ENCODE data around the gene HS3ST6. TPM values are rescaled to one million over a fixed set of nuclear protein-coding genes. Genes with fewer than 3 reads are reported as not detected.
A peak's percentile ranks its signal among the peaks of the same experiment; 100 is the strongest.

Gene HS3ST6
- total RNA-seq, 1 experiment from 2014 or later: 1.0 TPM

GRCh38 chr16:1942810-1943726 is 24.9 kb upstream of the HS3ST6 start, which contains the start of gene MSRB1 (continued):
- TF ChIP-seq E2F4 (CRISPR knock-in tag; IDR thresholded peaks at IDR 0.05; ENCODE audit: borderline replicate concordance, low read depth) (no peak), FOXP4 (CRISPR knock-in tag; IDR thresholded peaks at IDR 0.05) (peak; percentile 86), RELA (CRISPR knock-in tag; IDR thresholded peaks at IDR 0.05; ENCODE audit: borderline replicate concordance) (0 out of 2 replicates have a peak, but pooled peaks have one; percentile 35), TEAD1 (CRISPR knock-in tag; IDR thresholded peaks at IDR 0.05) (peak; percentile 59), CREM (CRISPR knock-in tag; IDR thresholded peaks at IDR 0.05) (0 out of 2 replicates have a peak, but pooled peaks have one; percentile 38), ZBTB21 (CRISPR knock-in tag; IDR thresholded peaks at IDR 0.05; ENCODE audit: borderline replicate concordance) (peak; percentile 78; the same call in 1 of the 2 replicates), NR3C1 (CRISPR knock-in tag; conservative IDR thresholded peaks at IDR 0.05; ENCODE audit: low read depth) (no peak), ZNF317 (CRISPR knock-in tag; IDR thresholded peaks at IDR 0.05; ENCODE audit: borderline replicate concordance, low read depth) (no peak), SMAD3 (CRISPR knock-in tag; IDR thresholded peaks at IDR 0.05; ENCODE audit: borderline replicate concordance) (peak; percentile 75; the same call in 1 of the 2 replicates), USF2 (CRISPR knock-in tag; IDR thresholded peaks at IDR 0.05) (no peak; the same call in 1 of the 2 replicates), HMGA2 (CRISPR knock-in tag; IDR thresholded peaks at IDR 0.05) (no peak), ETV6 (CRISPR knock-in tag; IDR thresholded peaks at IDR 0.05) (no peak; the same call in 1 of the 2 replicates), GTF2I (CRISPR knock-in tag; conservative IDR thresholded peaks at IDR 0.05) (no peak)

- Mint-ChIP-seq H3K4me1 (peaks cover 22% of the 10 kb centered on the region), H3K4me3 (peak overlapping the region; percentile 87), H3K36me3 (peaks cover 12% of the 10 kb centered on the region), H3K27ac (no peak overlapping the region), H3K27me3 (ENCODE audit: low read depth) (peaks cover 15% of the 10 kb centered on the region), H3K9me3 (no peaks in the 10 kb centered on the region)
- ChIA-PET CTCF (interaction anchor here (0.8 to 4.4 kb wide), 26 partner anchors 10 to 160 kb away, joined by 3 to 29 read pairs (median 4); partner anchors contain the start of genes NOXO1, NUBP2, RPS2 and SPSB3), POLR2A (interaction anchor here (0.5 to 1.7 kb wide), 4 partner anchors 13 to 71 kb away, joined by 3 to 19 read pairs (median 7); partner anchors contain the start of genes RPL3L and RPS2)
- DNase-seq (ENCODE audit: low spot score): no peak
- no peak for ATAC-seq
- TF ChIP-seq FOXP4 (CRISPR knock-in tag; IDR thresholded peaks at IDR 0.05): no peak
- no peak for TF ChIP-seq FOXP1 (CRISPR knock-in tag; IDR thresholded peaks at IDR 0.05; ENCODE audit: borderline replicate concordance)
- no peak for TF ChIP-seq MXD4 (CRISPR knock-in tag; IDR thresholded peaks at IDR 0.05; ENCODE audit: borderline replicate concordance)
- no peak for TF ChIP-seq ZNF263 (CRISPR knock-in tag; IDR thresholded peaks at IDR 0.05; ENCODE audit: low read depth)
- TF ChIP-seq AR (CRISPR knock-in tag; IDR thresholded peaks at IDR 0.05): no peak
- TF ChIP-seq CREB1 (CRISPR knock-in tag; IDR thresholded peaks at IDR 0.05): no peak
- TF ChIP-seq STAT6 (CRISPR knock-in tag; conservative IDR thresholded peaks at IDR 0.05; ENCODE audit: low read depth): no peak
- no peak for TF ChIP-seq FOXK1 (CRISPR knock-in tag; IDR thresholded peaks at IDR 0.05)
- no peak for TF ChIP-seq IRF2 (CRISPR knock-in tag; IDR thresholded peaks at IDR 0.05; ENCODE audit: borderline replicate concordance, low read depth)
Measured at GRCh38 chr16:1942047-1942809, 24.0 kb upstream of the HS3ST6 start.

Data from WTC11 (cell line).